Measurements from ENCODE around the gene VARS2.

DNA sequence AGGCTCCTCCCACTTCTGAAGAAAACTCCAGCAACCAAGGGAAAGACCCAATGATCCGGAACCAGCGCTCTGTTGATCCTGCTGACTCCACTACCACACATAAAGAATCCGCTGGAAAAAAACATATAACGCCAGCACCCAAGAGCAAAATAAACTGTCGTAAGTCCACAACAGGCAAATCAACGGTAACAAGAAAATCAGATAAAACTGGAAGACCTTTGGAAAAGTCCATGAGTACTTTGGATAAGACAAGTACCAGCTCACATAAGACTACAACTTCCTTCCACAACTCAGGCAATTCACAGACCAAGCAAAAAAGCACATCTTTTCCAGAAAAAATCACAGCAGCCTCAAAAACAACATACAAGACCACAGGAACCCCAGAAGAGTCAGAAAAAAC, 34.8 kb downstream of the VARS2 start:
- no peak for TF ChIP-seq CTCF (conservative IDR thresholded peaks at IDR 0.05)
- no peak for TF ChIP-seq EZH2 (IDR thresholded peaks at IDR 0.05; ENCODE audit: low read depth)

Data from PC-9 (cell line).